Stimulated activated CD8-positive, alpha-beta memory T cell treated with anti-CD3 and anti-CD28 coated beads, Interleukin-4, amount 100 ng/mL, for 48 hours (primary cell): ENCODE results near the gene BABAM1.

ENCODE experiments used
- DNase-seq: peaks from one replicate; pipeline ENCODE4 v3.0.0-alpha.2; 2020

The BABAM1 gene

DNA sequence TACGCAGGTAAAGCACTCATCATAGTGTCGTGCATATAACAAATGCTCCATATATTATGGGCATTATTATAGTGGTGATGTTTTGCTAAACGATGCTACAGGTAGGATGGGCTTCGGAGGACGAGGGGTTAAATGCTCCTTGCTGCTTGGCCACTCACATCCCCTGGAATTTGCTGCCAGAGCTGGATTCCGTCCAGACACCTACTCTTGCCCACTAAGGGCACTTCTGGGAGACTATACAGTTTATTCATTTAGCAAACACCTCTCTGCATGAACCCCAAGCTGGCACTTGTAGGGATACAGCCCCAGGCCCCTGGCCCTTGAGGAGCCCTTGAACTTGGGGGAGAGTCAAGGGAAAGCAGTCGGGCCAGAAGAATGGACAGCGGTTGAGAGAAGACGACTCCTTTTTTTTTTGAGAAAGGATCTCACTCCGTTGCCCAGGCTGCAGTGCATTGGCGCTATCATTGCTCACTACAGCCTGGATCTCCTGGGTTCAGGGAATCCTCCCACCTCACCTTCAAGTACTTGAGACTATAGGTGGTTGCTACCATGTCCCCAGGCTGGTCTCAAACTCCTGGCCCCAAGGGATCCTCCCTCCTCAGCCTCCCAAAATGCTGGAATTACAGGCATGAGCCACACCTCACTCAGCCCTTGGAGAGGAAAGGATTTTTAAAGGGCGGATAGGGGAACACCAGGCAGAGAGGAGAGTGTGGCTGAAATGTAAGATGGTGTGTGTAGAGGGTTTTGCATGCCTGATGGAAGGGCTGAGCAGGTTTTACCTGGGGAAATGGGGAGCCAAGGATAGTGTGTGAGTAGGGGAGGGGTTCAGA, 37.4 kb downstream of the BABAM1 start:
- no peak for DNase-seq

DNA sequence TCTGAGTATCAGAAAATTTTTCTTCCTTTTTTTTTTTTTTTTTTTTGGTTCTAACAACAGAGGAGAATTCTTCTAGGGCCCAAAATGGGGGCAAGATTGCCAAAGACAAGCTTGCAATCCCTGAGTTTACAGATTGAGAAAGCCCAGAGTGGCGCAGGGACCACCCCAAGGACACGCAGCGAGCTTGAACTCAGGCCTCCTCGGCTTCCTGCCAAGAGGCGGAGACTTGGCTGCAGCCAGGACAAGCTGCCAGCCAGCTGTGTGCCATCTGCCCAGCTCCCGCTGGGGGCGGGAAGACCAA, 37.9 kb downstream of the BABAM1 start:
- DNase-seq = no peak

DNA sequence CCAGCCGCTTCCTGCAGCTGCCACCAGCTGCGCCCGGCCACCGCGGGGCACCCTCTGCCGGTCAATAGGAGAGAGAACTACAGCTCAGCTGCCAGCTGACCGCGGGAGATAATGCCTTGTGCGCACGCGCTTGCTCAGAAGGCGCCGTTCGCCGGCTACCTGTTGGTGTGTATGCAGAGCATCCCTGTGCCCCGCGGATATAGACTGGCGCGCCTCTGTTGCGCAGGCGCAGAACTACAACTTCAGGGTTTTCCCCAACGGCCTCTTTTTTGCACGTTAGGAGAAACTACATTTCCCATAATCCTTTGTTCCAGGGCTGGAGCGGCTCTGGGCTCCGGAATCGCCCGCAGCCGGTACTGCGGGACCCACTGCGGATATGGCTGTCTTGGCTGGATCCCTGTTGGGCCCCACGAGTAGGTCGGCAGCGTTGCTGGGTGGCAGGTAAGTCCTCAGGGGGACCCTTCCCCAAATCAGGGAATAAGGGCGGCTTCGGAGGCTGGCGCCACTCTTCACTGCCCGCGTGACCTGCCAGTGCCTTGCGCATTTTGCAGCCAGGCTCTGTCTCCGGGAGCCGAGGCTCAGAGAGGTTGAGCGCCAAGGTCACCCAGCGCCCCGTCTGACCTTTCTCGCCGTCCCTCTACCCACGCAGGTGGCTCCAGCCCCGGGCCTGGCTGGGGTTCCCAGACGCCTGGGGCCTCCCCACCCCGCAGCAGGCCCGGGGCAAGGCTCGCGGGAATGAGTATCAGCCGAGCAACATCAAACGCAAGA, 38.5 kb downstream of the BABAM1 start, which contains the start of gene MRPL34:
MRPL34 (plus strand) TSS at position 356 of the 768 bp plus-strand sequence; CDS start at position 377, 21 bp downstream.
- DNase-seq = peak; percentile 96

DNA sequence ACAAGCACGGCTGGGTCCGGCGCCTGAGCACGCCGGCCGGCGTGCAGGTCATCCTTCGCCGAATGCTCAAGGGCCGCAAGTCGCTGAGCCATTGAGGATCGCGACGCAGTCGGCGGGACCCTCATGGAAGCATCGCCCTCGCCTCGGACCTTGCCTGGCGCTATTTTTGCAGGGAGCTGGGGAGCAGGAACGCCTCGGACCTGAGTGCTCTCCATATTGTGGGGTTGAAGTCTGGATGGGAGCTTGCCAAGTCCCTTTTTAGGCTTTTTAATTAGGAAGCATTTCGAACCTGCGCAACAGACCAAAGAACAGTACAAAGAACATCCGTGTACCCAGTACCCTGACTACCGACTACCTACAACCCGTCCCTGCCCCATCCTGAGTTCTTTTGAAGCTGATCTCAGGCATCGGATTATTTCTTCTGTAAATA, 39.1 kb downstream of the BABAM1 start:
- DNase-seq = no peak

DNA sequence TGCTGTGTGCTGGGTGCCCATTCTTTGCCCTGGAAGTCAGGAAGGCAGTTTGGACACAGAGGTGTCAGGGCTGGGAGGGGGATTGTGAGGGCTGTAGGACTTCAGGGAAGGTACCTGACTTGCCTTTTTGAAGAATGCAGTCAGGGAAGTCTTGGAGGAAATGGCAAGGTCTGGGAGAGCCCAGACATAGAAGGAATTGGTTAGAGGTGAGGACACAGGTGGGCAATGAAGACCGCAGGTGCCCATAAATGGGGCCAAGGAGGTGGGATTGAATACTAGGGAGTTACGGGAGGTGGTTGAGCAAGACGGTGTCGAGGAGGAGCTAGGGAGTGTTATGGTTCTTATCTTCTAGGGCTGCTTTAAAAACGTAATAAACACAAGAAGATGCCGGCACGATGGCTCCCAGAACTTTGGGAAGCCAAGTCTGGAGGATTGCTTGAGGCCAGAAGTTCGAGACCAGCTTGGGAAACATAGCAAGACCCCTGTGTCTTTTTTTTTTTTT, 40.7 kb downstream of the BABAM1 start:
- DNase-seq = no peak

DNA sequence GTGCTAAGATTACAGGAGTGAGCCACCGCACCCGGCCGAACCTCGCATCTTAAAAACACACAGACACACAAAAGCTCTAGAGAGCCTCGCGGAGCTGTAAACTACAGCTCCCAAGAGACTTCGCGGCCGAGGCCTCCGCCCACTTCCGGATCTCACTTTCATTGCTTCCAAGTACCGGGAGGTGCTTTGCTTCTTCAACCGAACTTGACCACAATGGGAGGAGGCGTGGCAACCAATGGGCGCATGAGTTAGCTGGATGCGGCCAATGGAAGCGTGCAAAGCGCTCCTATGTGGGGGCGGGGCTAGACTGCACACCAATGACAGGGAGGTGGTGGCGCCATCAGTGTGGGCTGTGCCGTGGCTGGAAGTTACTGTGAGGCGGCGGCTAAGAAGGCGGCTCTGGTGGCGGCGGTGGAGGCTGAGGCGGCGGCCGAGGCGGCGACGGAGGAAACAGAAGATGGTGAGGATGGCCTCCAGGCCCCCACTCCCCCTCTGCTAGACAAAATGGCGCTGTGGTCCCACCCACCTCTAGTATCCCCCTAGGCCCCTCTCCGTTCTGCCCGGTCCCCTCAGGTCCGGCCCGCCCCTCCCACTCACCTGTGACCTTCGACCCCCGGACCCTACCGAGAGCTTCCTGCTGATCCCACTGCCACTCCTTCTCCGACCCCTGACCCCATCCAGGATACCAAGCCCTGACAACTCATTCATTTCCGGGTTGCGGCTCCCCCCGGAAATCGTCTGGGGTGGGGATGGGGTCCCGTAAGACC, 42.1 kb downstream of the BABAM1 start, which contains the start of gene DDA1:
DDA1 (plus strand) TSS at position 366 of the 767 bp plus-strand sequence; CDS start at position 458, 92 bp downstream.
- DNase-seq = peak; percentile 99

DNA sequence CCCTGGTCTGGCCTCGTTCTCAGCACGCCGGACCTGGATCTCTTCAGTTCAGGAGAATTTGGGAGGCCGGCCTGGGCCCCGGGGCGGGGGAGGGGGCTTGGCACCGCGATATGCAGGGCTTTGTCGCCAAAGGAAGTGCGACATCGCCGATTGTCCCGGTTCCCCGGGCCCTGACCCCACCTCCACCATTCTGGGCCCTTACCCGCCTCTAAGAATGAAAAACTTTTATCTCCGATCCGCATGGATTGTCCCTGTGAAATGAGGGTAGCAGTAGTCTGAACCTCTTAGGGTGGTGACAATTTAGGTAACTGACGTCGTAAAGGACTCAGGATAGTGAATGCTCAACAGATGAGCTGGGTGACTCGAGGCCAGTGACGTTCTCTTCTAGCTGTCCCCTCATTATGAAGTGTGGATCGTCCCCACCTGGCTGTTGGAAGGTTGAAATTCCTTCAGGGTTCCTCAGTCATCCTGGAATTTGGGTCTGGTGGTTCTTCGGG, 42.8 kb downstream of the BABAM1 start:
- peak; percentile 41 for DNase-seq

DNA sequence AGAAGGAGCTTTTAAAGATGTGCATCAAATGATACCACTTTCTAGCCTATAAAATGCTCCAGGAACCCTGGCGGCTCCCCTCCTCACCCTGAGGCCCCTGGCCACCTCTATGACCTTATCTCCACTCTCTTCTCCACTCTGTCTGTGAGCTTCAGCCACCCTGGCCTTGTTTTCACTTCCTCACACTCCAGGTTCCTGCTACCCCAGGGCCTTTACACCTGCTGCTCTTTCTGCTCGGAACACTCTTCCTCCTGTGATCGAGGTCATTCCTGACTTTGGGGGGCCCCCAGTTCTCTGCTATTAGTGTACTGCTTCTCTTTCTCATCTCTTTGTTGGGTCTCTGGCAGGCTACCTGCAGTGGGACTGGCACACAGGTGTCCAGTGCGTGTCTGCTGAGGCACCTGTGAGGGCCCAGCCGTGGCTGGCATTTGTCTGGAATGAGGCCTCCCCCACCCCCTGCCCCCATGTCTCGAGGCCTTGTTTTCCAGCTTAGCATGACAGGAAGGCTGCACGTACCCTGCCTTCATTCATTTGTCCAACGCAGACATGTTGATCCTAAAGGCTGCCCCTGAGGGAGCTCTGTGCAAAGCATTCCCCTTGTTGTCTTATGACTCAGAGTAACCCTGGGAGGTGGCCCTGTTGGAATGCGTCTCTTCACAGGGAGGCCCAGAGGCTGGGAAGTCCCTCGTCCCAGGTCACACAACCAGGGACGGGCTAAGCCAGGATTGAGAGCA, 44.4 kb downstream of the BABAM1 start:
- no peak for DNase-seq

DNA sequence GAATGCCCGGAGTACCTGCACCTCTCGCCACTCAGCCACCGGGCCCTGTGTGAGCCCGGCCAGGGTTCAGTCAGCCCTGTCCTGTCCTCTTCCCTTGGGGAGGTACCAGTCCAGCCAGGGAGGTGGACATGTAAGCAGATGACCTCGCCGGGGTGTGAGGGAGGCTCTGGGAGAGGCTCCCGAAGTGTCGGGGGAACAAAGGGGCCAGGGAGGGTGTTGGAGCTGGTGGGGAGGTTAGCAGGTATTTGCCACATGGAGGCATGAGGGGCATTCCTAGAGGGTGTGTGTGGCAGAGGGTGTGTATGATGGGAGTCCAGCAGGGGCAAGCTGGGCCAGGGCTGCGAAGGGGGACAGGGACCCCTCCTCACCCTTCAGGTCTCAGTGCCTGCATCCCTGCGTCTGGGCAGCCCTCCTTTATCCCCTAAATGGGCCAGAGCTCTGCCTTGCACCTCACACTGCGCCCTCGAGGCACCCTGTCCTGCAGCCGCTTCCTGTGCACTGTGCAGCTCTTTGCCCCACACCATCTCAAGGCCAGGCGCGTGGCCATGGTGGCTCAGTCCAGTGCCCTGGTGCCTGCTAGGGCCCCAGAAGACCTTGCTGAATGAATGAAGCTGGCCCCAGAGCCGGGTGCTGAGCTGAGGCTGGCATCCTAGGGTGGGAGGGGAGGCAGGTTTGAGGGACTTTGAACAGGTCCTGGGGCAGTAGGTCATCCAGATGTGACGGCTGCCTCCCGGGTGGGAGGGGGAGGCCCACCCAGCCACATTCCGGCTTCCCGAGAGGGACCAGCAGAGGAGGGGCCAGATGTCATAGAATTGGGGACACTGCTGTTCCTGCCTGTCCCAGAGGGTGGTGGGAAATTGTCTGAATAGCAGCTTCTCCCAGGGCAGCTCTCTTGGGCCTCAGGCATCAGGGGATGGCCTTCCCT, 45.2 kb downstream of the BABAM1 start:
- DNase-seq = no peak

DNA sequence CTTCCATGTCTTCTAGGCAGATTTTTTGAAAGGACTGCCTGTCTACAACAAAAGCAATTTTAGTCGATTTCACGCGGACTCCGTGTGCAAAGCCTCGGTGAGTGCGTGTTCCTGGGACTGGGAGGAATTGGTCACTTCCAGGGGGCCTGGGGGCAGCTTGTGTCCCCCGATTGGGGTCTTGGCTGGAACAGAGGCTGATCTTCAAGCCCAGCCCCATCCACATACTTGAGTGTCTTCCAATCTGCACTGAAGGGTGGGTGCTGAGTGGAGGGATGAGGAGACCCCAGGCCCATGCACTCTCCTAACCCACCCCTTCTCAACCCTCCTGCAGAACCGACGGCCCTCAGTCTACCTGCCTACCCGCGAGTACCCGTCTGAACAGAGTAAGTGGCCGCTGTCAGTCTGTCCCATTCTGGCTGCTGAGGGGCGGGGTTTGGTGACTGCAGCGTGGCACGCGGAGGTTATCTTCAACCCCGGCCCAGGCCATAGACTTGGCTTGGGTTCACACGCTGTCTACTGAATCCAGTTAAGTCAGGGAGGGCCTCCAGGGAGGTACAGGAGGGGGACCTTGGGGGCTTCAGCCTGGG, 46.9 kb downstream of the BABAM1 start:
- DNase-seq = no peak

DNA sequence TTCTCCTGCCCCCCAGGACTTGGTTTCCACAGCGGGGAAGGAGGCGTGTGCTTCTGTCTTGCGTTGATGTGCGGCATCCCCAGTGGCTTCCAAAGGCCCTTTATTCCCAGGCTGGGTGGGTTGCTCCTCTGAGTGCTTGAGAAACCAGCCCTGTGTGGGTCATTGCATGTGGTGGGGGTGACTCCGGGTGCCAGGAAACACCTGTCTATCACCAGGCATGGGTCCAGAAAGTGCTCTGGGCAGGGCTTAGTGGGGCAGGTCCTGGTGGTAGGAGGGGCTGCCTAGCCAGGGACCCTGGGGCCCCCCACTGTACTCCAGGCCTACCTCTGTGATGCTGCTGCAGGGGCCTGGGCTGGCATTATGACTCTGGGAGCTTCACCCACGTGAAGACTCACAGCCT, 51.7 kb downstream of the BABAM1 start:
- no peak for DNase-seq

DNA sequence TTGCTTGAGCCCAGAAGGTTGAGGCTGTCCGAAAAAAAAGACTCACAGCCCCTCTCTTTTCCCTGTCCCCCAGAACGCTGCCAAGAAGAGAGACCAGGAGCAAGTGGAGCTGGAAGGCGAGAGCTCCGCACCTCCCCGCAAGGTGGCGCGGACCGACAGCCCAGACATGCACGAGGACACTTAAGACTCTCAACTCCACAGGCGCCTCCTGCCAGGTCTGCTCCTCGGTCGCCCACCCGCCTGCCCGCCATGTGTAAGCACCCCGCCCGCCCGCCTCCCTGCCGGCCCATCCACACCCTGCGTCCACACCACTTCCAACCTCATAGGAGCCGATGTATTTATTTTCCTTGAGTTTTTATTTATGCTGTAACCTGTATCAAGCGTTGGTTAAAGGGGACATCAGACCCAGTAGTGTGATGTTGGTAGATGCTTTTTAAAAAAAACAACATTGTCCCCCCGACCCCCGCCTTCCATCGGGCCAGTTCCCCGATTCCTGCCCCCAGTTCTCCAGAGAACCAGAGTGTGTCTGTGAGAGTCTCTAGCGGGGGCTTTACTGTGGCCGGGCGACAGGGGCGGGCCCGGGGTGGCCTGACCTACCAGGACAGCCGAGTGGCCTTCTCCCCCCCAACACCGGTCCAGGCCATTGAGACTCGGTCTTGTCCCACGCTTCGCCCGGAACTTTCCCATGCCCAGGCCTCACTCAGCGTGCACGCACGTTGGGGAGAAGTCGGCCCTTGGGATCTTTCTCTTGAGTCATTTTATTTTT, 52.4 kb downstream of the BABAM1 start:
- no peak for DNase-seq

DNA sequence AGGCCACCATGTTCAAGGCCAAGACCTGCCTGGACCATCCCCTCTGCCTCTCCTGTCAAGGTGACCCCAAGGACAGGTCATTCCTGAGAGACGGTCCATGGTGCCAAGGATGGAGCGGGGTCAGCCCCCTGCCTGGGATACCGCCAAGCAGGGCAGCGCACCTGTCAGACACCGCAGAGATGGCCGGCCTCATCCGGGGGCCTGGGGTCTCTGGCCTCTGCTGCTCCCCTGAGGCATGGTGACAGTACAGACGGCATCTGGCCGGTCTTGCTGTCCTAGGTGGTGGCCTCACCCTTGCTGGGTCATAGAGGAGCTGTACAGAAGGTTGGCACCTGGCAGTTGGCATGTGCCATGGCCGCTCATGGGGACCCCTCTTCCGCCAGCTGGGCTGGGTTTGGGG, 53.2 kb downstream of the BABAM1 start:
- no peak for DNase-seq

DNA sequence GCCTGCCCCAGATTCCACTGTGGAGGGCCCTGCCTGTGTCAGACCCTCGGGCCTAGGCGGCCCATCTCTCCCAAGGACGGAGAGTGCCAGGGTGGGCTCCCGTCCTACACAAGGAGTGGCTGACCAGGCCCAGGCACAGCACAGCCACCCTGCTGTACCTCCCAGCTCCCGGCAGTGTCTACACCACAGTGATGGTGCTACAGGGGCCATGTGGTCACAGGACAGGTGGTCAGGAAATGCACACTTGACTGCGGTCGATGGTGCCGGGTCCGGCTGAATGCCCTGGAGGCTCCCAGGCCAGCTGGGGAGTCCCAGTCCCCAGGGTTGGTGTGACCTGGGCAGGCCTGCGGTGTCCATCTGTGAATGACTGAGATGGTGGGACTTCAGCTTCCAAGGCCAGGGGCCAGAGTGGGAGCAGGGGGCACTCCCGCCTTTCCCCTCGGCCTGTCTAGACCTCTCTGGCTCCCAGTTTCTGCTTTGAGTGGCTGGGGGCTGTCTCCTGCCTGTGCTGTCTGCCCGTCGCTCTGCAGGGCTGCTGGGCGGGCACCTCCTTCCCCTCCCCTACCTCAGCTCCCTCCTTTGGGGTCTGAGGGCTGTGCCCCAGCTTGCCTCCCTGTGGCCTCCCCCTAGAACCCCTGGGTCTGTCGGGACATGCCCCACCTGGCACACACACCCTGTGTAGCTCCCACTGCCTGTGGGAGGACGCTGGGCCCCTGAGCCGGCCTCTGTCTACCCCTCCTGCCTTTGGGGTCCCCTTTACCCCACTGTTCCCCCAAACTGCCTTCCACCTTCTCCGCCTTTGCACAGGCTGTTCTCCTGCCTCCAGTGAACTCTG, 54.6 kb downstream of the BABAM1 start:
- no peak for DNase-seq

DNA sequence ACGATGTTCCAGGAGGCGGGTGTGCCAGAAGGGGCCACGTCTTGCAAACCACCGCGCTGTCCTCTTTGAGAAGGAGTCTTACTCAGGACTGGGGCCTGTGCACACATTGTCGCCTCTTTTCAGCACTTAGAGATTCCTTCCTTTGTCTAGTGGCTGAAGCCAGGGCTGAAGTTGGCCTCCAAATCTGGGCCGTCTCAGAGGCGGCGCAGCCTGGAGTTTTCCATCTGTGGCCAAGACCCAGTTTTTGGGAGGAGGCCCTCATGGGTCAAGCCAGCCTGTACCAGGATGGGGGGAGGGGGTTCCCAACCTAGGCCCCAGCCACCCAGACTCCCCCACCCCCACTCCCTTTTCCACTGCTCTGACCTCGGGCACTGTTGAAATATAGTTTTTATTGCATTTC, 55.6 kb downstream of the BABAM1 start:
- no peak for DNase-seq

DNA sequence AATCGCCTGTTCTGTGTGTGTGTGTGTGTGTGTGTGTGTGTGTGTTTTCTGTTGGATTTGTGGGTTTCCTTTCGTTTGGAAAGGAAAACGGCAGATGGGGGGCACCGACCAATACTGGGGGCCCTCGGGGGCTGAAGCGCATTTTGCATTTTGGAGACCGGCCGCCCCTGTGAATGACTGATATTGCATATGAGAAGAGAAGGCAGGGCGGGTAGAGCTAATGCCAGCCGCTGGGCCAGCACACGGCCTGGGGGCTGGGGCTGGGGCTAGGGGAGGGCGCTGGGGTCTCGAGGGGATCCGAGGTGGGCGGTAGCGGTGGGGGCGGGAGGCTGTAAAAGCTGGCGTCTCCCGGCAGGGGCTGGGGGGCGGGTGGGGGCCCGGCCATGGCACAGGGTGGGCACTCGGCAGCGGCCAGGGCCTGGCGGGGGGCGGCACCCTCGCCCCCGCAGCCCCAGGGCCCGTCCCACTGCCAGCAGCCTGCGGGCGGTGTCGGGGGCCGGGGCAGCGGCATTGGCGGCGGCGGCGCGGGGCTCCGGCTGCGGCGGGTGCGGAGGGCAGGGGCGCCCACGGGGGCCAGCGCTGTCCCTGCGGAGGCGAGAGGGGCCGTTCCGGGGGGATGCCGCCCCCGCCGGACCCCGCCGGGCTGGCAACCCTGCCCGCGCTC, 56.2 kb downstream of the BABAM1 start:
- no peak for DNase-seq

DNA sequence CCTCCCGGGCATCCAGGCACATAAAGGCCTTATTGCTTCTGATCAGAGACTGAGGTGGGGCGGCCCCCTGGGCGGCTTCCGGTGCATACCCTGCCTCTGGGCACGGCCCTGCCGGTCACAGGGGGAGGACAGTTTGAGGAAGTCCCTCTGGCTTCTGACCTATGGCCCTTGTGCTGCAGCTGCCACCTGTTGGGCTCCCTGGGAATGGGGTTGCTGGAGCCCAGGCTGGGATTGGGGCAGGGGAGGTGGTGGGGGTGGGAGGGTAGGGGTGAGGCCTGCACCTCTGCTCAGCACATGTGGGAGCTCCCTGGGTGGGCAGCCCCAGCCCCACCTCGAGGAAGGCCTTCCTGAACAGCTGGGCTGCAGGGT, 56.7 kb downstream of the BABAM1 start:
- DNase-seq = no peak

DNA sequence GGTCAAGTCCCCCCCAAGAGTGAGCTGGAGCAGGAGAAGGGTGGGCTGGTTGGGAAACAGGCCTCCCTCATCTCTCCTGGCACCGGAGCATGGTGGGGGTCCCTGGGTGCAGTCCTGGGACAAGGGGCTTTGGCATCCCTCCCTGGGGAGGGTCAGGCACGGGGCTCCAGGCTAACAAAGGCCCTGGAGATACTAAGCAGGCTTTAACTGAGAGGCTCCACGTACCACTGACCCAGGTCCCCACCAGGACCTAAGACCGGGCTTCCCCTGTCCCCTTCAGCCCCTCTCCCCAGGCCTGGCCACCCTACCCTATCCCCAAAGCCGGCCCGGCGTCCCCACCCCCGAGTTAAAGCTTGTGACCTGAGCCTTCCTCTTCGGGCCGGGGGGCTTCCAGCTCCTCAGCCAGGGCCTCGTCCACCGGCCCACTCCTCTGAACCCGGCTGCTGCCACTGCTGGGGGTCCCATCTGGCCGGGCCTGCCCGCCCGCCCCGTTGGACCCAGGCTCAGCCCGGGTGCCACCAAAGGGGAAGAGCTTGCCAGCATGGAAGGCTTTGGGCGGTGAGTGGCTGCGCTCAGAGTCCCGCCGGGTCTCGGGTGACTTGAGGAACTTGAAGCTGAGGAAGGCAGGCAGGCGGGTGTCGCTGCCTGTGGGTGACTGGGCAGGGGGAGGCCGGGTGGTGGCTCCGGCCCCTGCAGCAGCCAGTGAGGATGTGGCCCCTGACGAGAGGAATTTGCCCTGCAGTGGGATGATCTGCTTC, 57.3 kb downstream of the BABAM1 start:
- no peak for DNase-seq
